ENCODE data around the gene DERL2. TPM values are rescaled to one million over a fixed set of nuclear protein-coding genes. Genes with fewer than 3 reads are reported as not detected.
A peak's percentile ranks its signal among the peaks of the same experiment; 100 is the strongest.

Gene DERL2
- polyA plus RNA-seq, 4 donors = 57.5 to 69.7 (median 61.2) TPM

- no peaks in the 10 kb centered on the region for H3K9me3 ChIP-seq (ENCODE audit: control insufficient read depth in 2 of 2, insufficient read depth in 1 of 2, low read depth in 1 of 2, low read length in 1 of 2)
- no peak overlapping the region for H3K4me3 ChIP-seq (ENCODE audit: low read depth in 1 of 3, low read length in 3 of 3)
- H3K27ac ChIP-seq (ENCODE audit: low read depth in 1 of 3, low read length in 2 of 3) = no peak overlapping the region
- no peak for DNase-seq
- 81 to 87% (median 87%) methylated on average over 8 of the region's 8 CpGs for WGBS, 3 donors
- FAIRE-seq = no peak
- no peaks in the 10 kb centered on the region for H3K27me3 ChIP-seq (ENCODE audit: control insufficient read depth in 3 of 3, insufficient read depth in 3 of 3, low read length in 3 of 3)
- H3K36me3 ChIP-seq (ENCODE audit: control insufficient read depth in 3 of 3, insufficient read depth in 2 of 3, low read depth in 1 of 3, low read length in 3 of 3) = no peaks in the 10 kb centered on the region
- no peaks in the 10 kb centered on the region for H3K4me1 ChIP-seq (ENCODE audit: control insufficient read depth in 3 of 3, insufficient read depth in 2 of 3, low read depth in 1 of 3, low read length in 2 of 3)
Measured at GRCh38 chr17:5510771-5511170, 24.8 kb upstream of the DERL2 start.

GRCh38 chr17:5509482-5509881 lies 23.5 kb upstream of the DERL2 start:
- Histone ChIP-seq H3K9me3 (ENCODE audit: control insufficient read depth in 2 of 2, insufficient read depth in 1 of 2, low read depth in 1 of 2, low read length in 1 of 2) (no peaks in the 10 kb centered on the region), H3K4me3 (ENCODE audit: low read depth in 1 of 3, low read length in 3 of 3) (no peak overlapping the region), H3K27me3 (ENCODE audit: control insufficient read depth in 3 of 3, insufficient read depth in 3 of 3, low read length in 3 of 3) (no peaks in the 10 kb centered on the region), H3K36me3 (ENCODE audit: control insufficient read depth in 3 of 3, insufficient read depth in 2 of 3, low read depth in 1 of 3, low read length in 3 of 3) (no peaks in the 10 kb centered on the region), H3K27ac (ENCODE audit: low read depth in 1 of 3, low read length in 2 of 3) (no peak overlapping the region), H3K4me1 (ENCODE audit: control insufficient read depth in 3 of 3, insufficient read depth in 2 of 3, low read depth in 1 of 3, low read length in 2 of 3) (no peaks in the 10 kb centered on the region)
- no peak for FAIRE-seq
- DNase-seq = no peak
- 81 to 88% (median 82%) methylated on average over 8 of the region's 8 CpGs for WGBS, 3 donors

- 14 to 38% (median 38%) methylated on average over 4 of the region's 4 CpGs for WGBS, 3 donors
- Histone ChIP-seq H3K9me3 (ENCODE audit: control insufficient read depth in 2 of 2, insufficient read depth in 1 of 2, low read depth in 1 of 2, low read length in 1 of 2) (no peaks in the 10 kb centered on the region), H3K27me3 (ENCODE audit: control insufficient read depth in 3 of 3, insufficient read depth in 3 of 3, low read length in 3 of 3) (no peaks in the 10 kb centered on the region), H3K4me1 (ENCODE audit: control insufficient read depth in 3 of 3, insufficient read depth in 2 of 3, low read depth in 1 of 3, low read length in 2 of 3) (no peaks in the 10 kb centered on the region), H3K27ac (ENCODE audit: low read depth in 1 of 3, low read length in 2 of 3) (no peak overlapping the region), H3K36me3 (ENCODE audit: control insufficient read depth in 3 of 3, insufficient read depth in 2 of 3, low read depth in 1 of 3, low read length in 3 of 3) (no peaks in the 10 kb centered on the region), H3K4me3 (ENCODE audit: low read depth in 1 of 3, low read length in 3 of 3) (no peak overlapping the region)
- DNase-seq (peak; percentile 12 to 44), FAIRE-seq (no peak)
Measured at GRCh38 chr17:5508810-5509209, 22.8 kb upstream of the DERL2 start.

GRCh38 chr17:5506307-5506706 lies 20.3 kb upstream of the DERL2 start:
- WGBS, 3 donors = 83 to 92% (median 88%) methylated on average over 5 of the region's 5 CpGs
- Histone ChIP-seq H3K27ac (ENCODE audit: low read depth in 1 of 3, low read length in 2 of 3) (no peak overlapping the region), H3K9me3 (ENCODE audit: control insufficient read depth in 2 of 2, insufficient read depth in 1 of 2, low read depth in 1 of 2, low read length in 1 of 2) (no peaks in the 10 kb centered on the region), H3K4me3 (ENCODE audit: low read depth in 1 of 3, low read length in 3 of 3) (no peak overlapping the region), H3K27me3 (ENCODE audit: control insufficient read depth in 3 of 3, insufficient read depth in 3 of 3, low read length in 3 of 3) (peaks cover 0 to 10% (median 3%) of the 10 kb centered on the region in 3 donors), H3K36me3 (ENCODE audit: control insufficient read depth in 3 of 3, insufficient read depth in 2 of 3, low read depth in 1 of 3, low read length in 3 of 3) (no peaks in the 10 kb centered on the region), H3K4me1 (ENCODE audit: control insufficient read depth in 3 of 3, insufficient read depth in 2 of 3, low read depth in 1 of 3, low read length in 2 of 3) (no peaks in the 10 kb centered on the region)
- no peak for FAIRE-seq
- no peak for DNase-seq

GRCh38 chr17:5502552-5502951 lies 16.6 kb upstream of the DERL2 start:
- Histone ChIP-seq H3K27me3 (ENCODE audit: control insufficient read depth in 3 of 3, insufficient read depth in 3 of 3, low read length in 3 of 3) (peaks cover 0 to 35% (median 3%) of the 10 kb centered on the region in 3 donors), H3K9me3 (ENCODE audit: control insufficient read depth in 2 of 2, insufficient read depth in 1 of 2, low read depth in 1 of 2, low read length in 1 of 2) (no peaks in the 10 kb centered on the region), H3K4me3 (ENCODE audit: low read depth in 1 of 3, low read length in 3 of 3) (no peak overlapping the region), H3K4me1 (ENCODE audit: control insufficient read depth in 3 of 3, insufficient read depth in 2 of 3, low read depth in 1 of 3, low read length in 2 of 3) (peaks cover 0 to 2% (median 0%) of the 10 kb centered on the region in 3 donors), H3K27ac (ENCODE audit: low read depth in 1 of 3, low read length in 2 of 3) (no peak overlapping the region), H3K36me3 (ENCODE audit: control insufficient read depth in 3 of 3, insufficient read depth in 2 of 3, low read depth in 1 of 3, low read length in 3 of 3) (no peaks in the 10 kb centered on the region)
- DNase-seq = no peak
- no peak for FAIRE-seq
- WGBS, 3 donors = 95 to 96% (median 95%) methylated on average over 4 of the region's 4 CpGs

- Histone ChIP-seq H3K36me3 (ENCODE audit: control insufficient read depth in 3 of 3, insufficient read depth in 2 of 3, low read depth in 1 of 3, low read length in 3 of 3) (no peaks in the 10 kb centered on the region), H3K27ac (ENCODE audit: low read depth in 1 of 3, low read length in 2 of 3) (no peak overlapping the region), H3K27me3 (ENCODE audit: control insufficient read depth in 3 of 3, insufficient read depth in 3 of 3, low read length in 3 of 3) (peaks cover 0 to 35% (median 3%) of the 10 kb centered on the region in 3 donors), H3K9me3 (ENCODE audit: control insufficient read depth in 2 of 2, insufficient read depth in 1 of 2, low read depth in 1 of 2, low read length in 1 of 2) (no peaks in the 10 kb centered on the region), H3K4me3 (ENCODE audit: low read depth in 1 of 3, low read length in 3 of 3) (no peak overlapping the region), H3K4me1 (ENCODE audit: control insufficient read depth in 3 of 3, insufficient read depth in 2 of 3, low read depth in 1 of 3, low read length in 2 of 3) (peaks cover 0 to 2% (median 0%) of the 10 kb centered on the region in 3 donors)
- DNase-seq (no peak), FAIRE-seq (no peak)
- 83 to 85% (median 84%) methylated on average over 8 of the region's 8 CpGs for WGBS, 3 donors
Measured at GRCh38 chr17:5501685-5502084, 15.7 kb upstream of the DERL2 start.

- Histone ChIP-seq H3K4me3 (ENCODE audit: low read depth in 1 of 3, low read length in 3 of 3) (peak overlapping the region; percentile 46 to 60 (median 56)), H3K36me3 (ENCODE audit: control insufficient read depth in 3 of 3, insufficient read depth in 2 of 3, low read depth in 1 of 3, low read length in 3 of 3) (no peaks in the 10 kb centered on the region)
Measured at GRCh38 chr17:5500589-5501391, 14.8 kb upstream of the DERL2 start.

GRCh38 chr17:5500247-5500588 lies 14.2 kb upstream of the DERL2 start:
- Histone ChIP-seq H3K36me3 (ENCODE audit: control insufficient read depth in 3 of 3, insufficient read depth in 2 of 3, low read depth in 1 of 3, low read length in 3 of 3) (no peaks in the 10 kb centered on the region), H3K9me3 (ENCODE audit: control insufficient read depth in 2 of 2, insufficient read depth in 1 of 2, low read depth in 1 of 2, low read length in 1 of 2) (no peaks in the 10 kb centered on the region), H3K27me3 (ENCODE audit: control insufficient read depth in 3 of 3, insufficient read depth in 3 of 3, low read length in 3 of 3) (peaks cover 0 to 35% (median 3%) of the 10 kb centered on the region in 3 donors), H3K27ac (ENCODE audit: low read depth in 1 of 3, low read length in 2 of 3) (peak overlapping the region in 1 of 3 donors; percentile 53), H3K4me1 (ENCODE audit: control insufficient read depth in 3 of 3, insufficient read depth in 2 of 3, low read depth in 1 of 3, low read length in 2 of 3) (peaks cover 0 to 2% (median 0%) of the 10 kb centered on the region in 3 donors), H3K4me3 (ENCODE audit: low read depth in 1 of 3, low read length in 3 of 3) (peak overlapping the region; percentile 46 to 60 (median 56))
- 5 to 6% (median 5%) methylated on average over 14 to 18 of the region's 18 CpGs for WGBS, 3 donors
- no peak for DNase-seq
- no peak for FAIRE-seq

More at GRCh38 chr17:5500589-5501391, 14.8 kb upstream of the DERL2 start:
- DNase-seq (peak; percentile 33 to 75), FAIRE-seq (no peak)
- WGBS, 3 donors = 1 to 4% (median 2%) methylated on average over 53 to 67 of the region's 67 CpGs
- no peaks in the 10 kb centered on the region for H3K9me3 ChIP-seq (ENCODE audit: control insufficient read depth in 2 of 2, insufficient read depth in 1 of 2, low read depth in 1 of 2, low read length in 1 of 2)
- peak overlapping the region in 2 of 3 donors; percentile 50 to 65 for H3K27ac ChIP-seq (ENCODE audit: low read depth in 1 of 3, low read length in 2 of 3)
- H3K4me1 ChIP-seq (ENCODE audit: control insufficient read depth in 3 of 3, insufficient read depth in 2 of 3, low read depth in 1 of 3, low read length in 2 of 3) = peaks cover 0 to 2% (median 0%) of the 10 kb centered on the region in 3 donors
- H3K27me3 ChIP-seq (ENCODE audit: control insufficient read depth in 3 of 3, insufficient read depth in 3 of 3, low read length in 3 of 3) = peaks cover 0 to 35% (median 3%) of the 10 kb centered on the region in 3 donors

Data from small intestine (tissue), 7 donors.